H9 (cell line): Measurements from ENCODE around the gene GCC2. TPM values are rescaled to one million over a fixed set of nuclear protein-coding genes. Genes with fewer than 3 reads are reported as not detected.

ENCODE experiments used
- DNase-seq: peaks from one replicate; pipeline ENCODE4 v3.0.0-alpha.2; 2017
- H2AFZ ChIP-seq: one replicate; pipeline ENCODE4 v1.6.1; 2013; ENCODE audit warnings: mild to moderate bottlenecking, low read length, control low read depth, moderate library complexity
- H2AK5ac ChIP-seq: 2 replicates; pipeline ENCODE4 v1.6.1; 2013; ENCODE audit warnings: low read length, control low read depth, mixed read lengths; ENCODE audit not compliant: insufficient read length
- H2BK120ac ChIP-seq: one replicate; pipeline ENCODE4 v1.6.1; 2013; ENCODE audit warnings: low read depth, mild to moderate bottlenecking, low read length, control low read depth, inconsistent platforms; ENCODE audit not compliant: poor library complexity, severe bottlenecking
- H2BK12ac ChIP-seq: 2 replicates; pipeline ENCODE4 v1.6.1; 2013; ENCODE audit warnings: low read length, control low read depth, mixed read lengths, low read depth; ENCODE audit not compliant: insufficient read length
- H2BK15ac ChIP-seq: 2 replicates; pipeline ENCODE4 v1.6.1; 2013; ENCODE audit warnings: low read depth, low read length, control low read depth
- H2BK20ac ChIP-seq: one replicate; pipeline ENCODE4 v1.6.1; 2013; ENCODE audit warnings: low read depth, mild to moderate bottlenecking, low read length, control low read depth, inconsistent platforms; ENCODE audit not compliant: poor library complexity, severe bottlenecking
- H2BK5ac ChIP-seq: 2 replicates; pipeline ENCODE4 v1.6.1; 2013; ENCODE audit warnings: low read length, control low read depth, mixed read lengths; ENCODE audit not compliant: insufficient read length
- H3K14ac ChIP-seq: 2 replicates; pipeline ENCODE4 v1.6.1; 2013; ENCODE audit warnings: low read length, control low read depth; ENCODE audit not compliant: insufficient read depth
- H3K18ac ChIP-seq: 2 replicates; pipeline ENCODE4 v1.6.1; 2013; ENCODE audit warnings: low read depth, mild to moderate bottlenecking, mixed read lengths, low read length, control low read depth; ENCODE audit not compliant: insufficient read length
- H3K23ac ChIP-seq: 2 replicates; pipeline ENCODE4 v1.6.1; 2013; ENCODE audit warnings: low read length, control low read depth, mixed read lengths, low read depth; ENCODE audit not compliant: insufficient read length
- H3K23me2 ChIP-seq: 2 replicates; pipeline ENCODE4 v1.6.1; 2013; ENCODE audit warnings: low read depth, mild to moderate bottlenecking, mixed read lengths, low read length, control low read depth; ENCODE audit not compliant: insufficient read length, poor library complexity, severe bottlenecking
- H3K27ac ChIP-seq: 2 replicates; pipeline ENCODE4 v1.5.1; 2013; ENCODE audit warnings: low read length, control low read depth, mixed read lengths, low read depth; ENCODE audit not compliant: insufficient read length
- H3K27me3 ChIP-seq: 2 replicates; pipeline ENCODE4 v1.6.1; 2013; ENCODE audit warnings: low read length, control low read depth, inconsistent platforms; ENCODE audit not compliant: insufficient read depth
- H3K4ac ChIP-seq: 2 replicates; pipeline ENCODE4 v1.6.1; 2013; ENCODE audit warnings: low read depth, mild to moderate bottlenecking, control low read depth, inconsistent platforms, low read length, moderate library complexity
- H3K4me1 ChIP-seq: 2 replicates; pipeline ENCODE4 v1.6.1; 2013; ENCODE audit warnings: low read length, control low read depth, inconsistent platforms; ENCODE audit not compliant: insufficient read depth
- H3K4me2 ChIP-seq: 2 replicates; pipeline ENCODE4 v1.6.1; 2013; ENCODE audit warnings: low read length, control low read depth, mixed read lengths; ENCODE audit not compliant: insufficient read length, insufficient read depth
- H3K56ac ChIP-seq: 2 replicates; pipeline ENCODE4 v1.6.1; 2013; ENCODE audit warnings: low read depth, mild to moderate bottlenecking, mixed read lengths, low read length, control low read depth; ENCODE audit not compliant: insufficient read length
- H3K79me1 ChIP-seq: 2 replicates; pipeline ENCODE4 v1.6.1; 2013; ENCODE audit warnings: low read depth, mild to moderate bottlenecking, moderate library complexity, low read length, control low read depth, inconsistent platforms; ENCODE audit not compliant: insufficient read depth, poor library complexity, severe bottlenecking
- H3K79me2 ChIP-seq: 2 replicates; pipeline ENCODE4 v1.6.1; 2013; ENCODE audit warnings: low read length, control low read depth, inconsistent platforms; ENCODE audit not compliant: insufficient read depth
- H3K9ac ChIP-seq: 2 replicates; pipeline ENCODE4 v1.6.1; 2013; ENCODE audit warnings: low read length, control low read depth, mixed read lengths; ENCODE audit not compliant: insufficient read length; ENCODE audit errors: extremely low read depth
- H3K9me3 ChIP-seq: one replicate; pipeline ENCODE4 v1.6.1; 2013; ENCODE audit warnings: low read depth, low read length, inconsistent platforms; ENCODE audit not compliant: control insufficient read depth
- H3T11ph ChIP-seq: one replicate; pipeline ENCODE4 v1.6.1; 2013; ENCODE audit warnings: mild to moderate bottlenecking, low read length, control low read depth, inconsistent platforms
- H4K20me1 ChIP-seq: one replicate; pipeline ENCODE4 v1.6.1; 2013; ENCODE audit not compliant: control insufficient read depth, insufficient read length, insufficient read depth
- H4K5ac ChIP-seq: 2 replicates; pipeline ENCODE4 v1.6.1; 2013; ENCODE audit warnings: low read depth, mild to moderate bottlenecking, mixed read lengths, low read length, control low read depth; ENCODE audit not compliant: insufficient read length
- H4K8ac ChIP-seq: replicated peaks from 2 replicates; pipeline ENCODE4 v1.6.1; 2013; ENCODE audit warnings: low read length, control low read depth, mixed read lengths, low read depth; ENCODE audit not compliant: insufficient read length
- H4K91ac ChIP-seq: 2 replicates; pipeline ENCODE4 v1.6.1; 2013; ENCODE audit warnings: low read depth, mild to moderate bottlenecking, moderate library complexity, mixed read lengths, low read length, control low read depth; ENCODE audit not compliant: insufficient read length
- H3K27ac Mint-ChIP-seq, 3 experiments: 2 replicates in 2 of 3; 3 replicates in 1 of 3; pipeline ENCODE4 v1.8.0; 2020 to 2021; ENCODE audit warnings: mixed read lengths in 3 of 3, mild to moderate bottlenecking in 1 of 3, moderate library complexity in 1 of 3
- H3K27me3 Mint-ChIP-seq: 2 replicates; pipeline ENCODE4 v1.8.0; 2021; ENCODE audit warnings: low read depth, mild to moderate bottlenecking, moderate library complexity, mixed read lengths
- H3K36me3 Mint-ChIP-seq, 3 experiments: 2 replicates in 2 of 3; 3 replicates in 1 of 3; pipeline ENCODE4 v1.8.0; 2020 to 2021; ENCODE audit warnings: low read depth in 3 of 3, mixed read lengths in 3 of 3; ENCODE audit not compliant: insufficient read depth in 1 of 3
- H3K4me1 Mint-ChIP-seq, 2 experiments: 2 replicates each; pipeline ENCODE4 v1.8.0; 2020; ENCODE audit warnings: mixed read lengths in 2 of 2
- H3K4me3 Mint-ChIP-seq, 2 experiments: 2 replicates in 1 of 2; 3 replicates in 1 of 2; pipeline ENCODE4 v1.8.0; 2020 to 2021; ENCODE audit warnings: mild to moderate bottlenecking in 2 of 2, mixed read lengths in 2 of 2, moderate library complexity in 1 of 2
- H3K9me3 Mint-ChIP-seq, 2 experiments: 2 replicates in 1 of 2; 3 replicates in 1 of 2; pipeline ENCODE4 v1.8.0; 2020; ENCODE audit warnings: mild to moderate bottlenecking in 2 of 2, mixed read lengths in 2 of 2, moderate library complexity in 1 of 2
- WGBS: extraction: QIAGEN DNeasy Blood & Tissue Kit; methylation state at CpG from one replicate; pipeline ENCODE4 v1.1.7; 2013; ENCODE audit warnings: missing lambda C conversion rate, low lambda C conversion rate, mixed read lengths; ENCODE audit not compliant: insufficient read length; ENCODE audit errors: extremely low coverage; 5-methylcytosine and 5-hydroxymethylcytosine counted together
- total RNA-seq: library from RNA; stranded (reverse); gene quantifications from 2 replicates; pipeline ENCODE4 v1.2.1, GENCODE V29; 2021
- TF ChIP-seq, protein P1 (sequence below): fragments of 200-600 bp; sonication (generic); conservative IDR thresholded peaks from 3 replicates; pipeline ENCODE4 v1.8.0; 2021; ENCODE audit warnings: antibody characterized with exemption, mild to moderate bottlenecking

The GCC2 gene
- total RNA-seq, 1 experiment from 2014 or later = 53.3 TPM

- H3K36me3 Mint-ChIP-seq = peaks cover 51 to 71% (median 71%) of the 10 kb centered on the region in 3 experiments
- no peak overlapping the region for H3K4me3 Mint-ChIP-seq
- H4K8ac ChIP-seq = no peak overlapping the region
- no peak overlapping the region for H2AK5ac ChIP-seq
- TF ChIP-seq, protein P1, sequence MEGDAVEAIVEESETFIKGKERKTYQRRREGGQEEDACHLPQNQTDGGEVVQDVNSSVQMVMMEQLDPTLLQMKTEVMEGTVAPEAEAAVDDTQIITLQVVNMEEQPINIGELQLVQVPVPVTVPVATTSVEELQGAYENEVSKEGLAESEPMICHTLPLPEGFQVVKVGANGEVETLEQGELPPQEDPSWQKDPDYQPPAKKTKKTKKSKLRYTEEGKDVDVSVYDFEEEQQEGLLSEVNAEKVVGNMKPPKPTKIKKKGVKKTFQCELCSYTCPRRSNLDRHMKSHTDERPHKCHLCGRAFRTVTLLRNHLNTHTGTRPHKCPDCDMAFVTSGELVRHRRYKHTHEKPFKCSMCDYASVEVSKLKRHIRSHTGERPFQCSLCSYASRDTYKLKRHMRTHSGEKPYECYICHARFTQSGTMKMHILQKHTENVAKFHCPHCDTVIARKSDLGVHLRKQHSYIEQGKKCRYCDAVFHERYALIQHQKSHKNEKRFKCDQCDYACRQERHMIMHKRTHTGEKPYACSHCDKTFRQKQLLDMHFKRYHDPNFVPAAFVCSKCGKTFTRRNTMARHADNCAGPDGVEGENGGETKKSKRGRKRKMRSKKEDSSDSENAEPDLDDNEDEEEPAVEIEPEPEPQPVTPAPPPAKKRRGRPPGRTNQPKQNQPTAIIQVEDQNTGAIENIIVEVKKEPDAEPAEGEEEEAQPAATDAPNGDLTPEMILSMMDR = no peak
- no peaks in the 10 kb centered on the region for H3K79me1 ChIP-seq
- H3K14ac ChIP-seq = no peak overlapping the region
- no peak overlapping the region for H3K23ac ChIP-seq
- no peak overlapping the region for H3T11ph ChIP-seq
- H2AFZ ChIP-seq = no peak overlapping the region
- H3K4me1 ChIP-seq = no peaks in the 10 kb centered on the region
- H3K4me1 Mint-ChIP-seq = no peaks in the 10 kb centered on the region
- no peak overlapping the region for H3K27ac Mint-ChIP-seq
- H3K18ac ChIP-seq = no peak overlapping the region
- H3K27me3 ChIP-seq = no peaks in the 10 kb centered on the region
- H3K9me3 Mint-ChIP-seq = no peaks in the 10 kb centered on the region
- no peaks in the 10 kb centered on the region for H3K9me3 ChIP-seq
- H3K9ac ChIP-seq = no peak overlapping the region
- no peak overlapping the region for H3K56ac ChIP-seq
- no peak overlapping the region for H3K4ac ChIP-seq
- H4K20me1 ChIP-seq = no peaks in the 10 kb centered on the region
- H2BK15ac ChIP-seq = no peak overlapping the region
- no peak overlapping the region for H4K91ac ChIP-seq
- H3K79me2 ChIP-seq = no peaks in the 10 kb centered on the region; the same call in 1 of the 2 replicates
- H2BK12ac ChIP-seq = no peak overlapping the region
- no peak overlapping the region for H4K5ac ChIP-seq
- no peaks in the 10 kb centered on the region for H3K27me3 Mint-ChIP-seq
- no CpG with 5 or more reads among the region's 3 CpGs for WGBS
- no peak overlapping the region for H3K4me2 ChIP-seq
- no peak for DNase-seq
- no peak overlapping the region for H3K27ac ChIP-seq
- no peak overlapping the region for H2BK120ac ChIP-seq
- H2BK5ac ChIP-seq = no peak overlapping the region
- H2BK20ac ChIP-seq = no peak overlapping the region
- no peaks in the 10 kb centered on the region for H3K23me2 ChIP-seq
Observed at GRCh38 chr2:108458082-108458481, 9.1 kb downstream of the GCC2 start.
